Activated CD4-positive, CD25-positive, alpha-beta regulatory T cell (primary cell): ENCODE measurements around the gene ADORA2B.
"Not testable (repeated sequence)": the region's sequence is repeated elsewhere in the genome, so short reads cannot be mapped to it uniquely, and the experiment has no call there.

Source experiments
- DNase-seq, 4 experiments: peaks; one replicate each; lab custom pipeline; 2025; lab: John Stamatoyannopoulos, UW

ADORA2B gene

GRCh38 chr17:15922586-15922985, 22.3 kb upstream of the ADORA2B start:
- DNase-seq: no peak

DNA sequence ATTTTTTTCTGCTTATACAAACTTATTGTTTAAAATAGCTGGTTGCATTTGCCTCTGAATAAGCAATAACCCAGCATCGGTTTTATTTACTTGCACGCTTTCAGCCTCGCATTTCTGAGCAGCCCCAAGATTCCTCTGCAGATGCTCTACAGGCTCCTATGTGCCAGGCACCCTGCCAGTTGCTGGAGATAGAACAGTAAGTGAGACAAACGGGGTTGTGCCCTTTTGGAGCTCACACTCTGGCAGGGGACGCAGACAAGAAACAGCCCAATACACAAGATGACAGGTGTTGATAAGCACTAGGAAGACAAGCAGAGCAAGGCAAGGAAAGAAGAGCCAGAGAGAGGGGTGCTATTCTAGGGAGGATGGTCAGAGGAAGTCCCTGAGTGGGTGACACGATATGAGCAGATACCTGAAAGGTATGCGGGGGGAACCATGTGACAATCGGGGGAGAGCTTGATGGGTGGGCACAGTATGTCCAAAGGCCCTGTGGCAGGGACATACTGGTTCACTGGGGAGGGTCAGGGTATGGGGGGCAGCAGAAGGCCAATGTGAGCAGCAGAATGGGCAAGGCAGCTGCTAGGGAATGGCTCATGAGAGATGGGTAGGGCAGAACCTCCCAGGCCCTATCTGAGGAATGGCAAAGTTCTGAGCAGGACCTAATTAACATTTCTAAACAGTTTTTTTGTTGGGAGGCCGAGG, 18.7 kb upstream of the ADORA2B start:
- DNase-seq: no peak

DNA sequence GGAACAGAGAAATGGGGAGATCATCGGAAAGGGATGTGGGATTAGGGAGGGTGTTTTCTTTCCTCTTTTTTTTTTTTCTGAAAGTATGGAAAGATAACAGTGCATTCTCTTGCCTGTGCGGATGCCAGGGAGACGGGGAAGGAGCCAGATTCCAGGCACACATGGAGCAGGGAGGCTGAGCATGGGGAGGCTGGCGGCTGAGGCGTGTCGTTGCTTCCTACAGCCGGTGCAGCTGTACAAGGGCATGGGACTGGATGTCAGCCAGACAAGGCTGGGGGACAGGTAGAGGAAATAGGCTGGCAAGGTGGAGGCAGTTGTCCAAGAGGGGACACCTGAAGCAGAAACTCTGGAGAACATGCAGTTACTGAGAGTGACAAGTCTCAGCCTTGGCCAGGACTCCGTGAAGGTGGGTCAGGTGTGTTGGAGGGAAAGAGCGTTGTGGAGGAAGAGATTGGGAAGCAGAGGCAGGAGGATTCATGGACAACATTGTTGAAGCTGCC, 16.6 kb upstream of the ADORA2B start:
- DNase-seq: no peak

- DNase-seq: no peak
Observed at GRCh38 chr17:15929941-15930340, 15.0 kb upstream of the ADORA2B start.

- no peak for DNase-seq
Observed at GRCh38 chr17:15930426-15930825, 14.5 kb upstream of the ADORA2B start.

- no peak for DNase-seq
Observed at GRCh38 chr17:15931394-15931793, 13.5 kb upstream of the ADORA2B start.

GRCh38 chr17:15934866-15935265, 10.1 kb upstream of the ADORA2B start:
- DNase-seq: no peak

GRCh38 chr17:15935891-15936290, 9.0 kb upstream of the ADORA2B start:
- no peak for DNase-seq

DNA sequence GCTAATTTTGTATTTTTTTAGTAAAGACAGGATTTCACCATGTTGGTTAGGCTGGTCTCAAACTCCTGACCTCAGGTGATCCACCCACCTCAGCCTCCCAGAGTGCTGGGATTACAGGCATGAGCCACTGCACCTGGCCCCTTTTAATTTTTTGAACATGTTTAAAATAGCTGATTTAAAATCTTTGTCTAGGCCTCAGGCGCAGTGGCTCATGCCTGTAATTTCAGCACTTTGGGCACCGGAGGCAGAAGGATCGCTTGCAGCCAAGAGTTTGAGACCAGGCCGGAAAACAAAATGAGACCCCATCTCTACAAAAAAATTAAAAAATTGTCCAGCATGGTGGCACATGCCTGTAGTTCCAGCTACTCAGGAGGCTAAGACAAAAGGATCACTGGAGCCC, 8.4 kb upstream of the ADORA2B start:
- not testable (repeated sequence) for DNase-seq

GRCh38 chr17:15941781-15942180, 3.1 kb upstream of the ADORA2B start:
- DNase-seq: no peak

DNA sequence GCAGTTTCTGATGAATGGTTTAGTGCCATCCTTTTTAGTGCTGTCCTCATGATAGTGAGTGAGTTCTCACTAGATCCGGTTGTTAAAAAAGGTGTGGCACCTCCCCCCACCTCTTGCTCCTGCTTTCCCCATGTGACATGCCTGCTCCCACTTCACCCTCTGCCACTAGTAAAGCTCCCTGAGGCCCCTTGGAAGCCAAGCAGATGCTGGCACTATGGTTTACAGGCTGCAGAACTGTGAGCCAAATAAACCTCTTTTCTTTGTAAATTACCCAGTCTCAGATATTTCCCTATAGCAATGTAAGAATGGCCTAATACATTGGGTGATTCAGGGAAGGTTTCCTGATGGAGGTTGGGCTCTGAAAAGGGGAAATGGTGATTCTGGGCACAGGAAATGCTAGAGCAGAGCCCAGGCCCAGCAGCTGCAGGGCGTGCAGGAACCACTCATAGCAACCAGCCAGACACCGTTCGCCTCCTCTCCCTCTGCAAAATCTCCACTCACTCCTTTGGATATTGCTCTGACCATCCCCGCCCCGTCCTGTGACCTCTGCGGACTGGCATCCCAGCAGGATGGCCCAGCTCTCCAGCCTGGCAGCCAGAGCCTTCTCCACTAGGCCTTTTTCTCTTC, 2.6 kb upstream of the ADORA2B start:
- DNase-seq: no peak

- DNase-seq: no peak
Observed at GRCh38 chr17:15943971-15944758, 765 bp upstream of the ADORA2B start.

DNA sequence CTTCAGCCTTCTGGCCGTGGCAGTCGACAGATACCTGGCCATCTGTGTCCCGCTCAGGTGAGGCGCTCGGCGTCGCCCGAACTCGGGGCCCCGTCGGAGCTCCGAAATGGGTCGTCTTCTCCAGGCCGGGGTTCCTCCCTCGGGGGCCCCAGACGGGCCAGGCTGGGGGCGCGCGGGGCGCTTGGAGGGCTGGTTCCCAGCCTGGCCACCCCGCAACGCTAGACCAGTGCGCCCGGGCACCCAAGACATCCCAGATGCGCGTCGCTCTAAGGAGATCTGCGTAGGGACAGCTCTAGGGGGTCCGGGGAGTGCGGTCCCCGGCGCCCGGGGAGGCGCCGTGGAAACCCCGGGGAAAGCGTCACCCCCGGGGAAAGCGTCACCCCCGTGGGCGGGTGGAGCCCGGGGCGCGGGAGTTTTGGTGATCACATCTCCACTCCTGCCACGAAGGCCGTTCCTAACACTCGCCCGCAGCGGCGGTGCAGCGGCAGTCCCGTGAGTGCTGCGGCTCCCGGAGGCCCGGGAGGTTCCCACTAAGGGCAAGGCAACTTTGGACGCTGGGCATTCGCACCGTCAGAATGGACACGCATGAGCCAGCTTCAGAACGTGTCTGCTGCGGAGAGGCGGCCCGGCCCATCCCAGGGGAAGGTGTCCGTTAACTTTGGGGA, 729 bp downstream of the ADORA2B start:
- no peak for DNase-seq

GRCh38 chr17:15946611-15947120, 1.7 kb downstream of the ADORA2B start:
- DNase-seq: no peak

DNA sequence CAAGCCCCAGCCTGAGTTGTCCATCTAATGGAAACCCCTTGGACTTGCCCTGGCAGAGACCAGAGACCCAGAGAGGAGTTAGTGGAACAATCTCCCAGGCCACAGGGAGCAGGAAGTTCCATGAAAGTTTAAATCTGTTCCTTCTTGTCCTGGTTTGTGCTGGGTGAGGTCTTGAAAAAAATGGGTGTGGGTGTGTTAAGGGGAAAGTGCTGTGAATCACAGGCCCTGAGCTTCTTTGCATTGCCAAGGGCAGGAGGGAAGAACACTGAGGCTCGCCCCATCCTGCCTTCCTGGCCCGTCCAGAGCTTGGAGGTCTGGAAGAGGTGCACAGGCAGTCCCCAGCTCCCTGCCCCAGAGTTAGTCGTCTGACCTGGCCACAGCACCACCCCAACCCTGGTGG, 2.3 kb downstream of the ADORA2B start:
- DNase-seq: no peak

- DNase-seq: no peak
Observed at GRCh38 chr17:15947976-15948752, 3.2 kb downstream of the ADORA2B start.

- no peak for DNase-seq
Observed at GRCh38 chr17:15951368-15952047, 6.6 kb downstream of the ADORA2B start.

DNA sequence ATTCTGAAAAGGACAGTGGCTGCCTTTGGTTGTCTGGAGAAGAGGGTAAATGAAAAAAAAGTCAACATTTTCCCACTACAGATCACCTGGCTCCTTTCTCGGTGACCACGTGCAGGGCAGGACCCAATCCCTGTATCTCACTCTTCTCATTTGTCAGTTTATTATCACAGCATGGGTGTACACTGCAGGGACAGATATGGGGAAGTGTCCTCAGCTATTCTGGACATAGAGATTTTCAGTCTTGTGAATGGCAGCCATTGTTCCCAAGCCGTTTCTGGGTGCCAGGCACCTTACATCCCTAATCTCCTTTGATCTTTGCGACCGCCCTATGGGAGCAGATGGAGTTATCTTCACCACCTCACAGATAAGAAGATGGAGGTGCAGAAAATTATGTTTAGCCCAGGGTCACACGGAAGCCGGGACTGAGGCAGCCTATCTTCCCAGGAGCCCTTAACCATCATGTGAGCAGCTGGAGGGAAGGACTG, 7.2 kb downstream of the ADORA2B start:
- no peak for DNase-seq

GRCh38 chr17:15952916-15953790, 8.2 kb downstream of the ADORA2B start:
- no peak for DNase-seq

- no peak for DNase-seq
Observed at GRCh38 chr17:15954222-15954621, 9.3 kb downstream of the ADORA2B start.
